ENCODE data around the gene DTNBP1.

- no peak for TF ChIP-seq KLF16 (tag by site-specific recombination; IDR thresholded peaks at IDR 0.05)
- TF ChIP-seq ZNF311 (tag by site-specific recombination; IDR thresholded peaks at IDR 0.05; ENCODE audit: borderline replicate concordance) = no peak
- TF ChIP-seq ZBTB8A (tag by site-specific recombination; IDR thresholded peaks at IDR 0.05) = no peak
- TF ChIP-seq ZNF362 (tag by site-specific recombination; IDR thresholded peaks at IDR 0.05) = no peak
- TF ChIP-seq TCF7L2 (IDR thresholded peaks at IDR 0.05; ENCODE audit: borderline replicate concordance, low read depth, low read length) = no peak
- TF ChIP-seq, protein P1, sequence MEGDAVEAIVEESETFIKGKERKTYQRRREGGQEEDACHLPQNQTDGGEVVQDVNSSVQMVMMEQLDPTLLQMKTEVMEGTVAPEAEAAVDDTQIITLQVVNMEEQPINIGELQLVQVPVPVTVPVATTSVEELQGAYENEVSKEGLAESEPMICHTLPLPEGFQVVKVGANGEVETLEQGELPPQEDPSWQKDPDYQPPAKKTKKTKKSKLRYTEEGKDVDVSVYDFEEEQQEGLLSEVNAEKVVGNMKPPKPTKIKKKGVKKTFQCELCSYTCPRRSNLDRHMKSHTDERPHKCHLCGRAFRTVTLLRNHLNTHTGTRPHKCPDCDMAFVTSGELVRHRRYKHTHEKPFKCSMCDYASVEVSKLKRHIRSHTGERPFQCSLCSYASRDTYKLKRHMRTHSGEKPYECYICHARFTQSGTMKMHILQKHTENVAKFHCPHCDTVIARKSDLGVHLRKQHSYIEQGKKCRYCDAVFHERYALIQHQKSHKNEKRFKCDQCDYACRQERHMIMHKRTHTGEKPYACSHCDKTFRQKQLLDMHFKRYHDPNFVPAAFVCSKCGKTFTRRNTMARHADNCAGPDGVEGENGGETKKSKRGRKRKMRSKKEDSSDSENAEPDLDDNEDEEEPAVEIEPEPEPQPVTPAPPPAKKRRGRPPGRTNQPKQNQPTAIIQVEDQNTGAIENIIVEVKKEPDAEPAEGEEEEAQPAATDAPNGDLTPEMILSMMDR (tag by site-specific recombination; IDR thresholded peaks at IDR 0.05) = no peak
- TF ChIP-seq, protein P2, sequence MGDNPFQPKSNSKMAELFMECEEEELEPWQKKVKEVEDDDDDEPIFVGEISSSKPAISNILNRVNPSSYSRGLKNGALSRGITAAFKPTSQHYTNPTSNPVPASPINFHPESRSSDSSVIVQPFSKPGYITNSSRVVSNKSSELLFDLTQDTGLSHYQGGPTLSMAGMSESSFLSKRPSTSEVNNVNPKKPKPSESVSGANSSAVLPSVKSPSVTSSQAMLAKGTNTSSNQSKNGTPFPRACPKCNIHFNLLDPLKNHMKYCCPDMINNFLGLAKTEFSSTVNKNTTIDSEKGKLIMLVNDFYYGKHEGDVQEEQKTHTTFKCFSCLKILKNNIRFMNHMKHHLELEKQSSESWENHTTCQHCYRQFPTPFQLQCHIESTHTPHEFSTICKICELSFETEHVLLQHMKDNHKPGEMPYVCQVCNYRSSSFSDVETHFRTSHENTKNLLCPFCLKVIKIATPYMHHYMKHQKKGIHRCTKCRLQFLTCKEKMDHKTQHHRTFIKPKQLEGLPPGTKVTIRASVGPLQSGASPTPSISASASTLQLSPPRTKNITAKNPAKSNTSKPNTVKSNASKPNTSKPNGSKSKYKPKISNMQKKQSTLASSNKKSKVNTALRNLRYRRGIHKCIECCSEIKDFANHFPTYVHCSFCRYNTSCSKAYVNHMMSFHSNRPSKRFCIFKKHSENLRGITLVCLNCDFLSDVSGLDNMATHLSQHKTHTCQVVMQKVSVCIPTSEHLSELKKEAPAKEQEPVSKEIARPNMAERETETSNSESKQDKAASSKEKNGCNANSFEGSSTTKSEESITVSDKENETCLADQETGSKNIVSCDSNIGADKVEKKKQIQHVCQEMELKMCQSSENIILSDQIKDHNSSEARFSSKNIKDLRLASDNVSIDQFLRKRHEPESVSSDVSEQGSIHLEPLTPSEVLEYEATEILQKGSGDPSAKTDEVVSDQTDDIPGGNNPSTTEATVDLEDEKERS (tag by site-specific recombination; IDR thresholded peaks at IDR 0.05) = no peak
- no peak for TF ChIP-seq ZNF777 (tag by site-specific recombination; IDR thresholded peaks at IDR 0.05; ENCODE audit: borderline replicate concordance)
These were observed 35.8 kb downstream of the DTNBP1 start for GRCh38 chr6:15626878-15627674.

Data from HEK293 (cell line).